C1 segment of cervical spinal cord (tissue), 14 donors: ENCODE results near the gene NME9.

Experiments used
- DNase-seq, 14 donors: peaks; one replicate each; lab custom pipeline; 2025; lab: John Stamatoyannopoulos, UW

The NME9 gene

GRCh38 chr3:138363322-138363721 is 33.7 kb upstream of the NME9 start:
- DNase-seq: no peak

- peak in 1 of 14 donors; percentile 26 for DNase-seq
These were observed 32.9 kb upstream of the NME9 start for GRCh38 chr3:138362538-138362937.

- DNase-seq: no peak
These were observed 31.9 kb upstream of the NME9 start for GRCh38 chr3:138361561-138361971.

GRCh38 chr3:138360869-138361525 is 31.3 kb upstream of the NME9 start:
- no peak for DNase-seq

- no peak for DNase-seq
These were observed 30.5 kb upstream of the NME9 start for GRCh38 chr3:138359919-138360868.

- DNase-seq: peak in 3 of 14 donors; percentile 26 to 53 (median 32)
These were observed 29.7 kb upstream of the NME9 start for GRCh38 chr3:138359148-138359918.

- DNase-seq: peak in 3 of 14 donors; percentile 39 to 64 (median 45)
These were observed 27.2 kb upstream of the NME9 start for GRCh38 chr3:138356730-138357405.

GRCh38 chr3:138355071-138355470 is 25.4 kb upstream of the NME9 start:
- DNase-seq: no peak

GRCh38 chr3:138354376-138354775 is 24.7 kb upstream of the NME9 start:
- DNase-seq: no peak

GRCh38 chr3:138351916-138352550 is 22.4 kb upstream of the NME9 start:
- DNase-seq: no peak

GRCh38 chr3:138351151-138351550 is 21.5 kb upstream of the NME9 start:
- DNase-seq: no peak

GRCh38 chr3:138349926-138350665 is 20.4 kb upstream of the NME9 start:
- peak in 3 of 14 donors; percentile 14 to 31 (median 31) for DNase-seq

- DNase-seq: peak in 8 of 14 donors; percentile 30 to 77 (median 71)
These were observed 19.4 kb upstream of the NME9 start for GRCh38 chr3:138348754-138349739.

GRCh38 chr3:138347960-138348753 is 18.5 kb upstream of the NME9 start, which contains the start of gene MRAS:
TSS of gene MRAS (plus strand) at chr3:138348579. CDS start at chr3:138372884, 24,305 bp downstream.
- DNase-seq: peak in 12 of 14 donors; percentile 47 to 84 (median 75)

GRCh38 chr3:138344754-138345153 is 15.1 kb upstream of the NME9 start:
- DNase-seq: no peak

GRCh38 chr3:138340511-138340910 is 10.9 kb upstream of the NME9 start:
- DNase-seq: no peak

GRCh38 chr3:138338811-138339210 is 9.2 kb upstream of the NME9 start:
- peak in 1 of 14 donors; percentile 38 for DNase-seq

- no peak for DNase-seq
These were observed 8.6 kb upstream of the NME9 start for GRCh38 chr3:138338244-138338643.
